Pulmonary artery endothelial cell (primary cell): ENCODE measurements around the gene PKN2. TPM values are rescaled to one million over a fixed set of nuclear protein-coding genes. Genes with fewer than 3 reads are reported as not detected.
A peak's percentile ranks its signal among the peaks of the same experiment; 100 is the strongest.

Source experiments
- DNase-seq: peaks from one replicate; pipeline ENCODE4 v3.0.0-alpha.2; 2011; ENCODE audit warnings: low read depth, low spot score
- total RNA-seq: library from RNA; depleted of rRNA; stranded (reverse); fragments of >200 nt; gene quantifications from 2 replicates; pipeline ENCODE4 v1.2.3, GENCODE V29; 2014

PKN2 gene
- total RNA-seq, 1 donor from 2014 or later = 22.7 TPM

- peak; percentile 5 for DNase-seq
These were observed 47.6 kb downstream of the PKN2 start for GRCh38 chr1:88731475-88732269.

GRCh38 chr1:88735382-88735781, 51.3 kb downstream of the PKN2 start:
- DNase-seq = no peak

DNA sequence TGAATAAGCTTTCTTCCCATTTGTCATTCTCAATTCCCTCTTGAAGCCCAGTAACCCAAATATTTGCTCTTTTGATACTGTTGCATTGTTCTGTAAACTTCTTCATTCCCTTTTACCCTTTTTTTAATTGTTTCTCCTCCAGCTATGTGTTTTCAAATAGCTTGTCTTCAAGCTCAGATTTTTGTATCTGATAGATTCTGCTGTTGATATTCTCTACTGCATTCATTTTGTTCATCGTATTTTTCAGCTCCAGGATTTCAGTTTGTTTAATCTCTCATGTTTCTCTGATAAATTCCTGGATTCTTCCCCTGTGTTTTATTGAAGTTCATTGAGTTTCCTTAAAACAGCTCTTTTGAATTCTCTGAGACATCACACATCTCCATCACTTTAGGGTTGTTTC, 51.8 kb downstream of the PKN2 start:
- DNase-seq = no peak

GRCh38 chr1:88736633-88737248, 52.7 kb downstream of the PKN2 start:
- peak; percentile 7 for DNase-seq

GRCh38 chr1:88737338-88737927, 53.4 kb downstream of the PKN2 start:
- DNase-seq = no peak

DNA sequence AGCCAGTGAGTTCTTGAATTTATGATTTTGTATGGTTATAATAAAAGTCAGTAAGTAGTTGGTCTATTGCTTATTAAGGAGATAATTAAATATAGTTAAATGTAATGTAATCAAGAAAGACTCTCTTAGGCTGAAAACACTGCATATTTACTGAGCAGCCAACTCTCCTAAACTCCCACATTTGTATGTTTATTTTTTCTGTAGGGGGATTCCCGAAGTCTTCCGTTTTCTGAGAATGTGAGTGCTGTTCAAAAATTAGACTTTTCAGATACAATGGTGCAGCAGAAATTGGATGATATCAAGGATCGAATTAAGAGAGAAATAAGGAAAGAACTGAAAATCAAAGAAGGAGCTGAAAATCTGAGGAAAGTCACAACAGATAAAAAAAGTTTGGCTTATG, 56.7 kb downstream of the PKN2 start:
- no peak for DNase-seq

DNA sequence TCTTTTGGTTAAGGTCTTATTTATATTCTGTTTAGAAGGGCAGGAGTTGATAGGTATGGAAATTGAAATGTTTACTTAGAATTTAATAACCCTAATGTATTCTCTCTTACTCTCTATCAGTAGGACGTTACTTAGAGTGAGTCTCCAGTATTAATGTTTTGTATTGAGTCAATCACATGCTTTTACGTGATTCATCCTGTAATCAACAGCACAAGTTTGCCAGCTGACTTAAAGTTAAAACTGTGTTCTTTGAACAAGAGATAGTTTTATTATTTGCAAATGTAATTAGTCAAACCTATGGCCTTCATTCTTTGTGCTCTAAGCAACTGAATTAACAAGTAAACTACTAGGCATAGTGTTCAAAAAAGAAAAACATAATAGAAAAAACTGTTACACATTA, 57.3 kb downstream of the PKN2 start:
- DNase-seq = no peak

- DNase-seq = no peak
These were observed 58.5 kb downstream of the PKN2 start for GRCh38 chr1:88742531-88742930.

- no peak for DNase-seq
These were observed 60.1 kb downstream of the PKN2 start for GRCh38 chr1:88744142-88744541.

DNA sequence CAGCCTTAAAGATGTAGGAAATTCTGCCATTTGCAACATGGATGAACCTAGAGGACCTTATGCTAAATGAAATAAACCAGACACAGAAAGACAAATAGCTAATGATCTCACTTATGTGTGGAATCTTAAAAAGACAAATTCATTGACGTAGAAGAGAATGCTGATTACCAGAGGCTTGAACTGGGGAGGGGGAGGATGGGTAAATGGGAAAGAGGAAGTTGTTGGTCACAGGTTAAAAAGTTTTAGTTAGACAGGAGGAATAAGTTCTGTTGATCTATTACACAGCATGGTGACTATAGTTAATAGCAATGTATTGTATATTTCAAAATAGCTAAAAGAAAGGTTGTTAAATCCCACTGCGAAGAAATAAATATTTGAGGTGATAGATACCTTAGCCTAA, 62.8 kb downstream of the PKN2 start:
- no peak for DNase-seq

DNA sequence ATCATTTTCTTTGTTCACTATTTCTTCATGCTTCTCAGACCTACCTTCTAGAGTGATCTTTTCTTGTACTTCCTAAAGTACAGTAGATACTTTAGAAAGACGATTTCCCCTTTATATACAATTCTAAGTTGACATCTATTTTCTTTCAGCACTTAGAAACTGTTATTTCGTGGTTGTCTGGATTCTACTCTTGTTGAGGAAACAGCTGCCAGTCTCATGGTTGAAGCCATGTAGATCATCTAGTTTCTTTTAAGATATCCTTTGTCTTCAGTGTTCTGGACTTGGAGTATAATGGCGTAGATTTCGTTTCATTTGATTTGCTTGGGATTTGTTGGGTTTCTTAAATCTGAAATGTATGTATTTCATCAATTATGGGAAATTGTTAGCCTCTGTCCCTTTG, 67.6 kb downstream of the PKN2 start:
- DNase-seq = no peak

GRCh38 chr1:88753506-88753905, 69.4 kb downstream of the PKN2 start:
- DNase-seq = no peak

DNA sequence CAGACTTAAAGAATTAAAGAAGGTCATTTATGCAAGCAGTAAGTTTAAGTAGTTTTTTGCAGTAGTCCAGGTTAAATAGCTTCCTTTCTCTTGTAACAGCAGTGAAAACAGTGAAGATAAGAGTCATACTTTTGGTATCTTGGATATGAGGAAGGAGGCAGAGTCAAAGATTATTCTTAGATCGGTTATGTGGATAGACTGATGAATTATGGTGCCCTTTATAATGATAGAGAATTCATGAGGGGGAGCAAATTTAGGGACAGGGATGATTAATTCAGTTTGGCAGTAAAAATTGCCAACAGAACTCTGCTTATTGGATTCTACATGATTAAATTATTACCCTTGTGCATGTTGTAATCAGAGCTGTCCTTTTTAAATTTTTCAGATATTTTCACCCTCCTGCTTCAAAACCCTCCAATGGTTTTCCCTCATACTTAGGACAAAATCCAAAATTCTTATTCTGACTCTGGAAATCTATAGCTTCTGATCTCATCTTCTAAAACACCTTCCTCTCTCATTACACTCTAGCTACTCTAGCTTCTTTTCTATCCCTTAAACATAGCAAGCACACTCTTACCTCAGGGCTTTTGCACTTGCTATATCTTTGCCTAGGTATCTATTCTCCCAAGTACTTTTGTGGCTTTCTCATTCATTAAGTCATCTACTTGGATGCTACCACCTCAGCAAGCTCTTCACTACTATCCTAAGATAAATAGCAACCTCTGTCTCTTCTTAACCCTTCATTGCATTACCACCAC, 79.8 kb downstream of the PKN2 start:
- no peak for DNase-seq

GRCh38 chr1:88768187-88768586, 84.1 kb downstream of the PKN2 start:
- no peak for DNase-seq

DNA sequence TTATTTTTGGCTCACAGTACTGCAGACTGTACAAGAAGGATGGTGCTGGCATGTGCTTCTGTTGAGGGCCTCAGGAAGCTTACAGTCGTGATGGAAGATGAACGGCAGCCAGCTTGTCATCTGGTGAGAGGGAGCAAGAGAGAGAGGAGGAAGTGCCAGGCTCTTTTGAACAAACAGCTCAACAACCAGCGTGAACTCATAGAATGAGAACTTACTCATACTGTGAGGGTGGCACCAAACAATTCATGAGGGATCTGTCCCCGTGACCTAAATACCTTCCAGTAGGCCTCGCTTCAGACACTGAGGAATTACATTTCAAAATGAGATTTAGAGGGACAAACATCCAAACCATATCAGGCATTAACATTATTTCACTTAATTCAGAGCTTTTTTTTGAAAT, 84.7 kb downstream of the PKN2 start:
- DNase-seq = no peak

- no peak for DNase-seq
These were observed 89.6 kb downstream of the PKN2 start for GRCh38 chr1:88773540-88774150.

- DNase-seq = no peak
These were observed 90.1 kb downstream of the PKN2 start for GRCh38 chr1:88774151-88774556.

DNA sequence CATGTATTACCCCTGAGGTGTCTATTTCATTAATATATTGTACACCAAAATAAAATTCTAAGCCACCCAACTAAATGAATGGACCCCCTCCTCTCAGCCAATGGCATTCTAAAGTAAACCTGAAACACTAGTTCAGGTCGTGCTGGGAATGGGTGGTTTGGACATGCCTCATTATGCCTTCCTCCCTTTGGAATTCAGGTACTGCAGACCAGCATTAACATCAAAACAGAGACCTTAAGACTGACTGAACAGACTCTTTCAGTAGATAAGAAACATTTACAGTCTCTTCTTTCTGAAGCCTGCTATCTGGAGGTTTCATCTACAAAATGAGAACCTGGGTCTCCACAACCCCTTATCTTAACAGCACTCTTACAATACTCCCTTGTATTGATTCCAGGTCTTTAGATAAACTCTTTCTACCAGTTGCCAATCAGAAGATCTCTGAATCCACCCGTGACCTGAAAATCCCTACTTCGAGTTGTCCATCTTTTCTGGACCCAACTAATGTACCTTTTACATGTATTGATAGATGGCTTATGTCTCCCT, 93.6 kb downstream of the PKN2 start:
- no peak for DNase-seq

DNA sequence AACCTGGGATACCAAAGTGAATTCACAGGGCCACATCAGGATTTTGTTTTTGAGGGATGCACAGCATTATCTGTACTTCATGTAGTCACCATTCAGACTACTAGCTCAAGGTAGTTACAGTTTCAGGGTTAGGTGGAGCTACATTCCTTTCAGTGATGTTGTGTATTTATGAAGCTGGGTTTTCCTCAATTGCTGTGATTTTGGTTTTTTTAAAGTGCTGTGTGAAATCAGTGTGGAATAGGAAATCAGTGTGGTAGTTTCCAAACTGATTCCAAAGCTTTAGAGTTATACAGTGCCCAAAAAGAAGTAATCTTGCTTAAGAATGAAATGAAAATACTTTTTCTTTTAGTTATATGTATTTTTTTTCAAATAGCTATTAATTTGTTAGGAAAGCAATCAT, 95.8 kb downstream of the PKN2 start:
- no peak for DNase-seq

DNA sequence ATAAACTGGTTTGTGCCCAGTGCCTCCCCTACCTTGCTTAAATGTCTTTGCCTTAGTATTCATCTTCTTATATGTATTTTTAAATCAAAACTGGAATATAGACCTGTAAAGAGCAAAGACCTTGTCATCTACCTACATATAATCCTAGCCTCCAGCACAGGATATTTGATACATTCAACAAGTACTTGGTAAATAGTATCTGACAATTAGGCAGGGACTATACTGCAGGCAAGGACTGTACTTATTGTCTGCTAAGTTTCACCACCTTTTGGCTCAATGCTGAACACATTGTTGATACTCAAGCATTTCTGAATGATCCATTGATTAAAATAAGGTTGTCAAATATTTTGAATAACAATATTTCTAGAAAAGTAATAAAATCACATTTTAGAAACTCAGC, 96.4 kb downstream of the PKN2 start:
- no peak for DNase-seq

DNA sequence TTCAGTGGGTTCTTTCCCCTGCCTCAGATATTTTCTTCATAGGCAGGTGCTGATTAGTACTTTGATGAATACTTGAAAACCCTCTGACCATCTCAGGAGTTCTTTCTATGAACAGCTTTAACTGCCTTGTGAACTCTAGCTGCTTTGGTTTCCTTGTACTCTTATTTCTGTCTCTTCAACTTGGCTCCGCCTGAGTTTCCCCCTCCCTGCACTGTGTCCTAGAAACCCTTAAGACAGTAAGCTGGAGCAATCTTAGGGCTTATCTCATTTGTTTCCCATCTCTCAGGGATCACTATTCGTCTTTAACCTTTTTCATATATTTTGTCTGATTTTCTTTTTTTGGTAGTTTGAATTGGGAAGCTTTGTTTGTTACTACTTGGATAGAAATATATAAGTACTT, 99.1 kb downstream of the PKN2 start:
- no peak for DNase-seq
